Right kidney (tissue), 1 donor: ENCODE results near the gene ZNF678.
A peak's percentile ranks its signal among the peaks of the same experiment; 100 is the strongest.
"Not testable (repeated sequence)": the region's sequence is repeated elsewhere in the genome, so short reads cannot be mapped to it uniquely, and the experiment has no call there.

Source experiments
- DNase-seq: peaks from one replicate; pipeline ENCODE4 v3.0.0-alpha.2; 2016

Gene ZNF678

DNA sequence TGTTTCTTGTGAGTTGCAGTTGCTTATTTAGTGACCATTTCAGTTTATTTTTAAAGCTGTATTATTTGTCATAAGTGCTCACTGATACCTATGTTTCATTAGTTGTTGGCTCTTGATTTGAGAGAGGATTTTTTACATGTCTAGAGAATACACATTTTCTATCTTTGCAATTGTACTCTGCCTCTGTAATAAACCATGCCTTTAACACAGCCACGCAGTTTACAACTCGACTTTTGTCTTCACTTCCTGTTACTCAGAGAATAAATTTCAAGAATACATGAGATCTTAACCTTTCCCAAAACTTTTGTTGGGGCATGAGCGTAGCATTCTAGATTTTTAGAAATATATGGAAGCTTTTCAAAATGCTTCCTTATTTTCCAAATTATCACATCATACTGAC, 14.9 kb upstream of the ZNF678 start:
- DNase-seq, result no peak

DNA sequence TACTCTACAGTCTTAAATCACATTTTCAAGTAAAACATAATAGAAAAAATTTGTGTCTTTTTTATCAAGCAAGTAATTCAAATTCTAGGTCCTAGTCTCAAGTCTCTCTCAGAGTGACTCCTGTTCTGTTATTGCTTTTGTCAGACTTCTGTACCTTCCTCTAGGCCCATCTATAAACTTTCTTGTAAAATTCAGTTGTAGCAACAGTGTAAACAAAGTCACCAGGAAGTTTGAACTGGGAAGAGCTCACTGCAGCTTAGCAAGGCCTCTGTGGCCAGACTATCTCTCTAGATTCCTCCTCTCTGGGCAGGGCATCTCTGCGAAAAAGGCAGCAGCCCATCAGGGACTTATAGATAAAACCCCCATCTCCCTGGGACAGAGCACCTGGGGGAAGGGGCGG, 13.5 kb upstream of the ZNF678 start:
- DNase-seq, result no peak

DNA sequence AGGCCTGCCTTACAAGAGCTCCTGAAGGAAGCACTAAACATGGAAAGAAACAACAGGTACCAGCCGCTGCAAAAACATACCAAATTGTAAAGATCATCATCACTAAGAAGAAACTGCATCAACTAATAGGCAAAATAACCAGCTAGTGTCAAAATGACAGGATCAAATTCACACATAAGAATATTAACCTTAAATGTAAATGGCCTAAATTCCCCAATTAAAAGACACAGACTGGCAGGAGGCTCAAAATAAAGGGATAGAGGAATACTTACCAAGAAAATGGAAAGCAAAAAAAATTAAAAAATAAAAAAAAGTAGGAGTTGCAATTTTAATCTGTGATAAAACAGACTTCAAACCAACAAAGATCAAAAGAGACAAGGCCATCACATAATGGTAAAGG, 11.5 kb upstream of the ZNF678 start:
- not testable (repeated sequence) for DNase-seq

DNA sequence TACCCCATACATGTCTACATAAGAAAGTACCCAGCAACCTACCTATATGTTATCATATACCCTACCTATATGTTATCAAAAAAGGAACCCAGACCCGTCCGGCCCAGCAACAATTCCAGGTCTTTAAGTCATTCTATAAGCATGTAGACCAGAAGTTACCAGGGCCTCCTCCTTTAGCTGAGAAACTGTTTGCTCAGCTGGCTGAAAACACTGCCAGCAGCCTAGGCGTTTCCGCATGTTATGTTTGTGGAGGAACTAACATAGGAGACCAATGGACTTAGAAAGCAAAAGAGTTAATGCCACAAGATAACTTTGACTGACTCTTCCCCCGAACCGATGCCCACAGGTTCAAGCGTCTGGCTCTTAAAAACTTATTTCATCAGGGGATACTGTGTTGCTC, 7.1 kb upstream of the ZNF678 start:
- DNase-seq, result no peak

DNA sequence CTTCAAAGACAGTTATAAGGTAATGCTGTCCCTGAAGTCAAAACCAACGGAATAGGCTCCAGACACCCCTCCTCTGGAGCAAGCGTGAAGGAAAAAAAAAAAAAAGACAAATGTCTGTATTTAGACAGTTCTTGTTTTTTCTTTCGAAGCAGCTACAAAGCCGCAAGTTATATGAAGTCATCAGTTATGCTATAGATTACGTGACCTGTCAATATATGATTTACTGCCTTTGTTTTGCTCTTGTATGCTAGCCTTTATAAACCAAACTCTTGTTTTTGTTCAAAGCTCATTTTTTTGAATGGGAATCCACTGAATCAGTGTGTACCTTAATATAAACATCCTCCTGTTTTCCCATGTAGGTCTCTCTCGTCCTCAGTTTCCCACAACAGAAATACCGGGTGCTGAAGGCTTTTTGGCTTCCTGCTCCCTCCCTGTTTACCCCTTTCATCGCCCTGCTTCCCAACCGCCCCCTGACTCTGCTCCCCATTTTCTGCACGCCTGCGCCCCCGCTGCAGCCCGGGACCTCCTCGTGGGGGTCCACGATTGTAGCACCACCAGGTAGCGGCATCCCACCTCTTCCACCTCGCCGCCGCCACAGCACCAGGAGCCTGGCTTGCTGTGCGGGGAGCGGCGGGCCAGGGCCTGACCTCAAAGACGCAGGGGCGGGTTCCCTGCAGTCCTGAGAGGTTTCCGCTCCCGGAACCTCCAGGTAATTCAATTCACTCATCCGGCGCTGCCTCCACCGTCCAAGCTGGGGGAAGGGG, 5.2 kb upstream of the ZNF678 start:
- DNase-seq, result no peak

DNA sequence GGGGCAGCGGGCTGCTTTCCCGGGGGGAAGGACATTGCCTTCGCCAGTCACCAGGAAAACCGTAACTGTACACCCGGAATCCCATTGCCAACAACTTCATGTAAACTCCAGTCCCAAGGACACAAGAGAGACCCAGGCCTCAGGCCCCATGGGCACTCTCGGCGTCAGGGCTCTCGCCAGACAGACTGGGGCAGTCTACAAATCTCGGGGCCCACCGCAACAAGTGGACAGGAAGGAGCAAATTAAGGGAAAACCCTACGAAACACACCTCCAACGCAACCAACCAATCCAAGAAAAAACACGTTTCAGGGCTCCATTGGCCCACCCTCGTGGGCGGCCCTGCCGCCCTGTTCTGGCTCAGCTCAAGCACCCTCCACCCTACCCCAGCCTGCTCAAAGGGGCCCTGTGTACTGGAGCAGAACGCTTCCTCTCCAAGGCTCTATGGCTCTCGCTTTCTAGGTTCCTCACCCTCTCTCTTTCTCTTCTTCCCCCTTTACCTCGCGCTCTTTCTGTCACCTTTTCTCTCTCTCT, 4.6 kb upstream of the ZNF678 start:
- peak; percentile 50 for DNase-seq

DNA sequence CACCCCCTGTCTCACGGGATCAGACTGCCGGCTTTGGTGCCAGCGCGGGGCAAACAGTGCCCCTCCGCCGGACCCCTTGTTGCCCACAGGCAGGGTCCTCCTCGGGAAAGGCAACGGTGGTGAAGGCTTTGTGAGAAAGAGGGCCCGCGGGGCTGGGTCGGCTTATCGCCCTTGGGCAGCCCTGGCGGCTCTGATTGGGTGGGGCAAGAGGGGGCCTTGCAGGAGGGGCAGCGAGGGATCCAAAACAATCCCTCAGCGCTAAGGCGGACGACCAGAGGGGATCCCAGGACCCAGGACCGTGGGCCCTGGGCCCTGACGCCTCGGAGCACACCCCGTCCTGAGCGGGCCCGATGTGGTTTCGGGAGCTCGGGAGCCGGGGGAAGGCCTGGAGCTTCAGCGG, 3.9 kb upstream of the ZNF678 start:
- DNase-seq, result no peak

DNA sequence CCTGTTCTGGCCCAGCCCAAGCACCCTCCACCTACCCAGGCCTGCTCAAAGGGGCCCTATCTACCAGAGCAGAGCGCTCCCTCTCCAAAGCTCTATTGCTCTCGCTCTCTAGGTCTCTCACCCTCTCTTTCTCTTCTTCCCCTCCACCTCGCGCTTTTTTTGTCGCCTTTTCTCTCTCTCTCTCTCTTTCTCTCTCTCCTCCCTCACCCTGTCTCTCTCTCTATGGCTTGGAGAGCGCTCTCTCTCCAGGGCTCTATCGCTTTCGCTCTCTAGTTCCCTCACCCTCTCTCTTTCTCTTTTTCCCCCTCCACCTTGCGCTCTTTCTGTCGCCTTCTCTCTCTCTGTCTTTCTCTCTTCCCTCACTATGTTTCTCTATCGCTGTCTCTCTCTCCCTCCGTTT, 3.4 kb upstream of the ZNF678 start:
- peak; percentile 22 for DNase-seq

DNA sequence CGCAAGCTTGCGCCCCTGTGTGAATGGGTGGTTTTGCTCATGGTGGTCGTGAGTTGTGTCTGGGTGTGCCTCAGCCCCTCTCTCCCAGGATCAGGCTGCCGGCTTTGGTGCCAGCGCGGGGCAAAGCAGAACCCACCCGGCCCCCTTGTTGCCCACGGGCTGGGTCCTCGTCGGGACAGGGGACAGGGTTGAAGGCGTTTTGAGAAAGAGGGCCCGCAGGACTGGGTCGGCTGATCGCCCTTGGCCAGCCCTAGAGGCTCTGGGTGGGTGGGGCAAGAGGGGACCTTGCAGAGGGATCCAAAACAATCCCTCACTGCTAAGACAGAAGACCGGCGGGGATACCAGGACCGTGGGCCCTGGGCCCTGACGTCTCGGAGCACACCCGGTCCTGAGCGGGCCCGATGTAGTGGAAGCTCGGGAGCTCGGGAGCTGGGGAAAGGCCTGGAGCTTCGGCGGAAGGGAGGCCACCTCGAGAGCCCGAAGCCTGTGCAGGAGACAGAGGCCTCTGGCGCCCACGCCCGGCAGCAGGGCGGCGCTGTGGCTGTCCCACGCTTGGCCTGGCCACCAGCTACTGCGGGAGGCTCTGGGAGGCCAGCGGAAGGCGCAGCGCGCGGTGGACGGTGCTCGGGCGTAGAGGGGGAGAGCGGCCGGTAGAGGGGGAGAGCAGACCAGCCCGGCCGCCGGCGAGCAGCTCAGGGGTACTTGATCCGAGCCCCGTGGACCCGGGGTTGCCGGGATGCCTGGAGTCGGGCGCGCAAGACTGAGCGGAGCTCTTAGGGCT, 2.8 kb upstream of the ZNF678 start:
- DNase-seq, result peak; percentile 62

DNA sequence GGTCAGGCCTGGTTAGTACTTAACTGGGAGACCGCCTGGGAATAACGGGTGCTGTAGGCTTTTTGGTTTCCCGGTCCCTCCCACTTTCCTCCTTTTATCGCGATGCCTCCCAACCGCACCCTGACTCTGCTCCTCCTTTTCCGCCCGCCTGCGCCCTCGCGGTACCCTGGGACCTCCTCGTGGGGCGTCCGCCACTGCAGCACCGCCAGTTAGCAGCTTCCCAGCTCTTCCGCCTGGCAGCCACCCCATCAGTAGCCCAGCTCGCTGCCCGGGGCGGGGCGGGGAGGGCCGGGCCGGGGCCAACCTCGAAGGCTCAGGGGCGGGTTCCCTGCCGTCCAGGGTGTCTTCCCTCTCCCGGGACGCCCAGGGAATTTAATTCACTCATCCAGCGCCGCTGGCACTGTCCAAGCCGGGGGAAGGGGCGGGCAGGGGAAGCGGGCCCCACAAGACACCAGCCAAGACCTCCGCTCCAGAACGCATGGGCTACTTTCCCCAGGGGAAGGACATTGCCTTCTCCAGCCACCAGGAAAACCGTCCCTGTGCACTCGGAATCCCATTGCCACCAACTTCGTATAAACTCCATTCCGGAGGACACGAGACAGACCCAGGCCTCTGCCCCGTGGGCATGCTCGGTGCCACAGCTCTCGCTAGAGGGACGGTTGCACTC, 2.0 kb upstream of the ZNF678 start:
- no peak for DNase-seq

DNA sequence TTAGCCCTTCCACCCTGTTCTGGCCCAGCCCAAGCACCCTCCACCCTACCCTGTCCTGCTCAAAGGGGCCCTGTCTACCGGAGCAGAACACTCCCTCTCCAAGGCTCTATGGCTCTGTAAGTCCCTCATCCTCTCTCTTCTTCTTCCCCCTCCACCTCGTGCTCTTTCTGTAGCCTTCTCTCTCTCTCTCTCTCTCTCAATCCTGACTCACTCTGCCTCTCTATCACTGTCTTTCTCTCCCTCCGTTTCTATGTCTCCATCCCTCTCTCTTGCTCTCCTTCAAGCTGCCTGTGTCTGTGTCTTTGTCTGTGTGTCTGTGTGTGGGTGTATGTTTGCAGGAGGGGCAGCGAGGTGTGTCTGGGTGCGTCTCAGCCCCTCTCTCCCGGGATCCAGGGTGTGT, 1.3 kb upstream of the ZNF678 start:
- no peak for DNase-seq

DNA sequence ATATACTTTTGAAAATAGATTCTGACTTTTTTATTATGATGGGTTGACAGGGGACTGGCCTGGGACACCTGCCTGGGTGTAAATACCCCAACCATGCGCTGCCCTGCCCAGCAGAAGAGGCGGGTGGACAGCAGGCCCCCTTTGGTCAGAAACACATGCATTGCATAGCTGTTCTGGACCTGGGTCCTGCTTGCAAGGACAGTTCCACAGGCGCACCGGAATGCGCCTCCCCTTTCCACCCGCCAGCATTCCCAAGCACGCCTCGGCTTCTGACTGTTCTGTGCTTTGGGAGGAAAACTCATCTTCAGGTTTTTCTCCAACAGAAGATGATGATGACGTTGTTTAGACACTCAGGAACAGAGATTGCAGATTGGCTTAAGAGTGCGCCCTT, 428 bp upstream of the ZNF678 start:
- no peak for DNase-seq

DNA sequence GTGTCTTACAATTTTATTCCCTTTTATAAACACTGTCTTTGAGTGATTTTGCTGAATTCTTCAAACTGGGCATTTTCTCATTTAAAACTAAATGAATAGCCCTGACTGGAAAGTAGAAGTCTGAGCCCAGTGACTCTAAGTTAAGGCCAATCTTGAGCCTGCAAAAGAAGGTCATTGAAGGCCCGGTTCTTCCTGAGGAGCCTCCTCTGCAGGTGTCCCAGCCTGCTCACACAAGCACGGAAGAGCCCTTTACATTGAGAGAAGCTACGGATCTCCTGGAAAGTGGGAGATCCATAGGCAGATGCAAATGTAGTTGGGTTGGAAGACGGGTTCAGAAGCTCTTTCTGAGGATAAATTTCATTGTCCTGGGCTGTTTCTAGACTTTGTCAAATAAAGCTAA, 3.9 kb downstream of the ZNF678 start:
- DNase-seq, result no peak

DNA sequence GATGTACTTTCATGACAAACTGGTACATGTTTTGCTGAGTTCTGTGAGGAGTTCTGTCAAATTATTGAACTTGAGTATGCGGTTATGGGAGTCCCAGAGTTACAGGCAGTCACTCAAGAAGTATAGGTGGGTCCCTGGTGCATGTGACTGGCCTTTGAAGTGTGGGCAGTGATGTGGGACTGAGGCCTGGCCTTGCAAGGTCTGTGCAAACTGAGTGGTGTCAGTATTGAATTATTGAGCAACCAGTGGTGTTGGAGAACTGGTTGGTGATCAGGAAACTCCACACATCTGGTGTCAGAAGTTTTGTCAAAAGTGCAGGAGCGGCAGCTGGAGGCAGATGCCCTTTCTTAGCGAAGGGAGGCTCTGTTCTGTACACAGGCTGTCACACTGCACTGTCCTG, 5.2 kb downstream of the ZNF678 start:
- no peak for DNase-seq

DNA sequence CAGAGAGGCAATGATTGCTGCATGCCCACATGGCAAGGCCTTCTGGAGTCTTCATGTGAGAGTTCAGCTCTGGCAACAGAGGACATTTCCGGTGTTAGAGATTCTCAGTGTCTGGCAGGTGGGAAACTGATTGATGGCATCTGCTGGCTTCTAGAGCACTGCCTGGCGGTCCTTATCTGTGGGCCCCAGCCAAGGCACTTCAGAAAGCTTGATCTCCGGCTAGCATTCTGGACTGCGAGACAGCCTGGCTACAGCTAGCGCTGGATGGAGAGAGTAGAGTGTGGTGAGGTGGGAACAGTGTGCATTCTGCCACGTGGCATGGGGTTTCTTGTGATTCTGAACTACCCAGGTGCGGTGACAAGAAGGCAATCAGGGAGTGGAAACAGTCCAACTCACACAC, 9.4 kb downstream of the ZNF678 start:
- DNase-seq, result no peak

DNA sequence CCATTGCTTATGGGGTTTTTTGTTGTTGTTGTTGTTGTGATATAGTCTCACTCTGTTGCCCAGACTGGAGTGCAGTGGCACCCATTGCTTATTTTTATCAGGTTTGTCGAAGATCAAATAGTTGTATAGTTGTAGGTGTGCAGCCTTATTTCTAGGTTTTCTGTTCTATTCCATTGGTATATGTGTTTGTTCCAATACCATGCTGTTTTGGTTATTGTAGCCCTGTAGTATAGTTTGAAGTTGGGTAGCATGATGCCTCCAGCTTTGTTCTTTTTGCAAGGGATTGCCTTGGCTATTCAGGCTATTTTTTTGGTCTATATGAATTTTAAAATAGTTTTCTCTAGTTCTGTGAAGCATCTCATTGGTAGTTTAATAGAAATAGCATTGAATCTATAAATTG, 11.6 kb downstream of the ZNF678 start:
- no peak for DNase-seq

DNA sequence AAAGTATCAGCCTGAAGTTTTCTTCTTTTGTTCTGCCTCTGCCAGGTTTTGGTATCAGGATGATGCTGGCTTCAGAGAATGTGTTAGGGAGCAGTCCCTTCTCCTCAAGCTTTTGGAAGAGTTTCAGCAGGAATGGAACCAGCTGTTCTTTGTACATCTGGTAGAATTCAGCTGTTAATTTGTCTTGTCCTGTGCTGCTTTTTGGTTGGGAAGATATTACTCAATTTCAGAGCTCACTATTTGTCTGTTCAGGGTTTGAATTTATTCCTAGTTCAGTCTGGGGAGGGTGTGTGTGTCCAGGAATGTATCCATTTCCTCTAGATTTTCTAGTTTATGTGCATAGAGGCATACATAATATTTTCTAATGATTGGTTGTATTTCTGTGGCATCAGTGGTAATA, 12.8 kb downstream of the ZNF678 start:
- DNase-seq, result no peak

DNA sequence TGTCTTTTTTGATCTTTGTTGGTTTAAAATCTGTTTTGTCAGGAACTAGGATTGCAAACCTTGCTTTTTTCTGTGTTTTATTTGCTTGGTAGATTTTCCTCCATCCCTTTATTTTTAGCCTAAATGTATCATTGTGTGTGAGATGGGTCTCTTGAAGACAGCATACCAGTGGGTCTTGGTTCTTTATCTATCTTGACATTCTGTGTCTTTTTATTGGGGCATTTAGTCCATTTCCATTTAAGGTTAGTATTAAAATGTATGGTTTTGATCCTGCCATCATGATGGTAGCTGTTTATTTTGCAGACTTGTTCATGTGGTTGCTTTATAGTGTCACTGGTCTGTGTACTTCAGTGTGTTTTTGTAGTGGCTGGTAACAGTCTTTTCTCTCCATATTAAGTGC, 14.1 kb downstream of the ZNF678 start:
- no peak for DNase-seq

DNA sequence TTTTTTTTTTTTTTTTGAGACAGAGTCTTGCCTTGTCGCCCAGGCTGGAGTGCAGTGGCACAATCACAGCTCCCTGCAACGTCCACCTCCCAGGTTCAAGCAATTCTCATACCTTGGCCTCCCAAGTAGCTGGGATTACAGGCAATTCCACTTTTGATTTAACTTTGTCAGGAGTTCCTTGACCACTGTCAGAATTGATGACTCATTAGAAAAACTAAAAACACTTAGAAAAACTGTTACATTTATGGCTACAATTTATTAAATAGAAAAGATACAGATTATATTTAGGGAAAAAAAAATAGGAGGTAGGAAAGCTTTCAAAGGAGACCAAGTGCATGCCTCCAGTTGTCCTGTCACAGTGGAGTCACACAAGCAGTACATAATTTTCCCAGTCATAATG, 20.0 kb downstream of the ZNF678 start:
- no peak for DNase-seq

DNA sequence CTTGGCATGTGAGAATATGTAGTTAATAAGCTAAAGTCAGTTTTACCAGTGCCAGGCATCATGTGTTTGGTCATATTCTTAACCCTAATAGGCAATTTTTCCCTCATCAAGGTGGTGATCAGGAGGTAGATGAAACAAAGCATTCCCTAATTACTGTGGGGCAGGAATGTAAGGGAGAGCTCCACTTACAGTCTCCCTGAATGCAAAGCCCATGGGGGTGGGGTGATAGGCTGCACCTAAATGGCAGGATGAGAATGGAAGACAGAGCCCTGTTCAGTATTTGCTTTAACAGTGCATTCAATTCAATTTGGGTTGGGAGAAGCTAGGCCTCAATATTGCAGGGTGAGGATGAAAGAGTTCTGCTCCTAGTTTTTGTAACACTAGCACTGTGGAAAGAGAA, 23.4 kb downstream of the ZNF678 start:
- DNase-seq, result no peak

DNA sequence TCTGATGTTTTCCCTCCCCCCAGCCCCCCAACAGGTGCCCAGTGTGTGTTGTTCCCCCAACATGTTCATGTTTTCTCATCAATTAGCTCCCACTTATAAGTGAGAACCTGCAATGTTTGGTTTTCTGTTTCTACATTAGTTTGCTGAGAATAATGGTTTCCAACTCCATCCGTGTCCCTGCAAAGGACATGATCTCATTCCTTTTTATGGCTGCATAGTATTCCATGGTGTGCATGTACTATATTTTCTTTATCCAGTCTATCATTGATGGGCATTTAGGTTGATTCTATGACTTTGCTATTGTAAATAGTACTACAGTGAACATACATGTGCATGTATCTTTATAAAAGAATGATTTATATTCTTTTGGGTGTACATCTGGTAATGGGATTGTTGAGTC, 24.6 kb downstream of the ZNF678 start:
- no peak for DNase-seq

DNA sequence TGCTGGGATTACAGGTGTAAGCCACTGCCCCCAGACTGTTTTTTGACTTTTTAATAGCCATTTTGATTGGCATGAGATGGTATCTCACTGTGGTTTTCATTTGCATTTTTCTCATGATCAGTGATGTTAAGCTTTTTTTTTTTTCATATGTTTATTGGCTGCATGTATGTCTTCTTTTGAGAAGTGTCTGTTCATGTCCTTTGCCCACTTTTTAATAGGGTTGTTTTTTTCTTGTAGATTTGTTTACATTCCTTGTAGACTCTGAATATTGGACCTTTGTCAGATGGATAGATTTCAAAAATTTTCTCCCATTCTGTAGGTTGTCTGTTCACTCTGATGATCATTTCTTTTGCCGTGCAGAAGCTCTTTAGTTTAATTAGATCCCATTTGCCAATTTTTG, 25.4 kb downstream of the ZNF678 start:
- DNase-seq, result not testable (repeated sequence)

DNA sequence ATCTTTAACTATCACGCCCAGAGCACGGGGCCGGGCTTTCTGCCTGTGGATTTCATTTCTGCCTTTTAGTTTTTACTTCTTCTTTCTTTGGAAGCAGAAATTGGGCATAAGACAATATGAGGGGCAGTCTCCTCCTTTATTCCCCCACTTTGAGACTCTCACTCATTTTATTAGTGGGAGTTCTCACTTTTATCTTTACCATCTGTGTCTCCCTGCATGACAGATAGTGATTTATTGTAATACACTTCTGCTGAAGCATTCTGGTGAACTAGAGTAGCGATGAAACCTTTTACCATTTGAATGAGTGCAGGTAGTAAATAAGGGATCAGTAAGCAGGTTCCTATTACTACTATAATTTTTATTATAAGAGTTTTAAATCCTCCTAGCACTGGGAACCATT, 26.4 kb downstream of the ZNF678 start:
- DNase-seq, result not testable (repeated sequence)
